Cardiac fibroblast (primary cell): ENCODE measurements around the gene VPS39.

Experiments
- DNase-seq, 2 donors: peaks; one replicate each; pipeline versions ENCODE4 v3.0.0 to v3.0.0-alpha.2; 2010; ENCODE audit warnings: low read depth in 2 of 2
- H3K4me3 ChIP-seq, 2 donors: replicated peaks in 1 of 2; 1 replicate in 1 of 2; 2 replicates in 1 of 2; pipeline ENCODE4 v1.5.1; 2011; ENCODE audit warnings: low read depth in 2 of 2, low read length in 2 of 2, mild to moderate bottlenecking in 2 of 2, moderate library complexity in 1 of 2
- TF ChIP-seq, protein P1 (sequence below): IDR thresholded peaks from one replicate; pipeline ENCODE4 v1.5.1; 2011; ENCODE audit warnings: low read depth, mild to moderate bottlenecking, low read length, inconsistent platforms

The VPS39 gene

DNA sequence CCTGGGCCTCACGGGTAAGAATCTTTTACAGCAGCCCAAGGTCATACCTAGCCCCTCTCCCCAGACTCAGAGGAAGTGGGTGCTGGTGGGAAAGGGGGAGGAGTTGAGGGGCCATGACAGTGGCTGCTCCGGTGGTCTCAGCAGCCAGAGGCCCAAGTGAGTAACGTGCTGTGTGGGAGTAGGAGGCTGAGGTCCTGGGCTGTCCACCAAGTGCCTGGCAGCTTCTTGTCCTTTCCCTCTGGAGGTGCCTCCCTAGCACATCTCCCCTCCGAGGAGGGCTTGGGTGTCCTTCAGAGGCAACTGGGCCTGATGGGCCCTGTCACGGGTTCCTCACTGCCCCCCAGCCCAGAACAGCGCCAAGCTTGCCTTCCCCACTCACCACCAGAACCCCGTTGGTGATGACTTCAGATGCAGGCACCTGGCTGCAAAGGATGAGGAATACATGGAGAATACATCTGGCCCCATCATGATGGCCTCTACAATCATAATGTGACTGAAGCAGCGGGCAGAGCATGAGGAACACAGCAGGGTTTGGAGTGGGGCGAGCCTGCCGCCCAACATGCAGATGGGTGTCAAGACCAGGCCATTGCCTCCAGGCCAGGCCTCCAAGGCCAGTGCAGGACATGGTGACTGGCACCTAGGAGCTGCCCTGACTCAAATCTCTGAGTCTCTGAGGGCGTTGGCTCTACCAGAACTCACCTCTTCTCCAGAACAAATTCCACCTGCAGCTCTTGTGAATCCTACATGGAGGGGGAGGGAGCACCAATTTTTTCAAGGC, 55.0 kb downstream of the VPS39 start:
- no peak for DNase-seq
- no peak overlapping the region for H3K4me3 ChIP-seq
- TF ChIP-seq, protein P1, sequence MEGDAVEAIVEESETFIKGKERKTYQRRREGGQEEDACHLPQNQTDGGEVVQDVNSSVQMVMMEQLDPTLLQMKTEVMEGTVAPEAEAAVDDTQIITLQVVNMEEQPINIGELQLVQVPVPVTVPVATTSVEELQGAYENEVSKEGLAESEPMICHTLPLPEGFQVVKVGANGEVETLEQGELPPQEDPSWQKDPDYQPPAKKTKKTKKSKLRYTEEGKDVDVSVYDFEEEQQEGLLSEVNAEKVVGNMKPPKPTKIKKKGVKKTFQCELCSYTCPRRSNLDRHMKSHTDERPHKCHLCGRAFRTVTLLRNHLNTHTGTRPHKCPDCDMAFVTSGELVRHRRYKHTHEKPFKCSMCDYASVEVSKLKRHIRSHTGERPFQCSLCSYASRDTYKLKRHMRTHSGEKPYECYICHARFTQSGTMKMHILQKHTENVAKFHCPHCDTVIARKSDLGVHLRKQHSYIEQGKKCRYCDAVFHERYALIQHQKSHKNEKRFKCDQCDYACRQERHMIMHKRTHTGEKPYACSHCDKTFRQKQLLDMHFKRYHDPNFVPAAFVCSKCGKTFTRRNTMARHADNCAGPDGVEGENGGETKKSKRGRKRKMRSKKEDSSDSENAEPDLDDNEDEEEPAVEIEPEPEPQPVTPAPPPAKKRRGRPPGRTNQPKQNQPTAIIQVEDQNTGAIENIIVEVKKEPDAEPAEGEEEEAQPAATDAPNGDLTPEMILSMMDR = no peak

DNA sequence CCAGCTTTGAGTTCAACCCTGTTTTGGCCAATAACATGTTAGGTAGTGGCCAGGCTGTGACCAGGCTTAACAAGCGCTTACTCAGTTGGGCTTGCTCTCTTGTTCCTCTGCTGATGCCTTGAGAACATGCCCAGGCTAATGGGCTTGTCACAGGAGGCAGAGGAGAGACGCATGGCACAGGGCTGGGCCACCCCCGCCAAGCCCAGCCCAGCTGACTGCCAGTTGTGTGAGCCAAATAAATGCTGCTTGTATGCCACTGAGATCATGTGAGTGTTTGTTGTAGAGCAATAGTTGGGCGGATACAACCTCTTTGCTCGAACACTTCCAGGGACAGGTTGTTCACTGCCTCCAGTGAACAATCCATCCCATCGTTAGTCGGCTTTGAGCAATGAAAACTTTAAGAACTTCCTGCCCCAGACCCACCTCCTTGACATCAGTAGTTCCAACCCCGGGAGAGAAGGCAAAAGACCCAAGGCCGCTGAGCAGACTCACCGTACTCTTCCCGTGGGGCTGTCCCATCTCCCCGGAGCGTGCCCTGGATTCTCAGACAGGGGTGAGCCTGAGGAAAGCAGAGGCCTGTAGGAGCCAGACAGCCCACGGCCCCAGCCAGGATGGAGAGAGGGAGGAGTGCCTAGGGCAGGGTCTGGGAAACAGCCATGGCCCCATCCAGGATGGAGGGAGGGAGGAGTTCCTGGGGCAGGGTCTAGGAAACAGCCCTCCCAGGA, 55.7 kb downstream of the VPS39 start:
- TF ChIP-seq, protein P1 = no peak
- peak in 1 of 2 donors; percentile 7 for DNase-seq
- no peak overlapping the region for H3K4me3 ChIP-seq

DNA sequence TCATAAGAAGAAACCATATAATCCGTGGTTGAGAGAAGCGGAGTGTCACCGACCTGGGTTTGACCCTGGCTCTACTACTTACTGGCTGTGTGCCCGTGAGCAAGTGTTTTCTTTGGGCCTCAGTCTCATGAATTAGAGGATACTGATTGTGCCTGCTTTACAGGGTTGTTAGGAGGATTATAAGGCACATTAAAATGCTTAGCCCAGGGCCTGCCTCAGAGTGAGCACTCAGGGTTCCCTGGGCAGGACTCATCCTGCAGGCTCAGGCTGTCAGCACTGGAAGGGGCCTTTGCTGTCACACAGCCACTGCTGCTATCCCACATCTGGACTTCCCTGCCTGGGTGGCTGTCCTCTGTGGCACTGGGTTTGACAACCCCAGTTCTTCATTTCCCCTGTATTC, 56.4 kb downstream of the VPS39 start:
- TF ChIP-seq, protein P1 = no peak
- DNase-seq = peak; percentile 14 to 15
- H3K4me3 ChIP-seq = no peak overlapping the region

DNA sequence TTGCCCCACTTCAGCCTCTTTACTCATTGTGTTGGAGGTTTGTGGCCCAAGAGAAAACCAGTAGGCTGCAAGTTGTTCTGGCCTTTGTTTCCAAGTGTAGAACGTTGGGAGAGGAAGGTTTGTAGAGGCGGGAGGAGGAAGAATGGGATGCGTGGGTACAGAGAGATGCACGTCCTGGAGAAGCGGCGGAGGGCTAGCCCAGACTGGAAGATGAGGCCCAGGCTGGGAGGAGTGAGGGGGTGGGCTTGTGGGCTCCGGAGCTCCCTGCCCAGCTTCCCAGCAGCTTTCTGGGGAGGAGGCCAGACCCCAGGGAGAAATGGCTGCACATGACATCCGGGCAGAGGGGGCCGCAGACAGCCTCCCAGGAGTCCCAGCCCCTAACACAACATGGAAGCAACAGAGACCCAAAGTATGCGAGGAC, 57.0 kb downstream of the VPS39 start:
- TF ChIP-seq, protein P1 = no peak
- H3K4me3 ChIP-seq = no peak overlapping the region
- DNase-seq = no peak

DNA sequence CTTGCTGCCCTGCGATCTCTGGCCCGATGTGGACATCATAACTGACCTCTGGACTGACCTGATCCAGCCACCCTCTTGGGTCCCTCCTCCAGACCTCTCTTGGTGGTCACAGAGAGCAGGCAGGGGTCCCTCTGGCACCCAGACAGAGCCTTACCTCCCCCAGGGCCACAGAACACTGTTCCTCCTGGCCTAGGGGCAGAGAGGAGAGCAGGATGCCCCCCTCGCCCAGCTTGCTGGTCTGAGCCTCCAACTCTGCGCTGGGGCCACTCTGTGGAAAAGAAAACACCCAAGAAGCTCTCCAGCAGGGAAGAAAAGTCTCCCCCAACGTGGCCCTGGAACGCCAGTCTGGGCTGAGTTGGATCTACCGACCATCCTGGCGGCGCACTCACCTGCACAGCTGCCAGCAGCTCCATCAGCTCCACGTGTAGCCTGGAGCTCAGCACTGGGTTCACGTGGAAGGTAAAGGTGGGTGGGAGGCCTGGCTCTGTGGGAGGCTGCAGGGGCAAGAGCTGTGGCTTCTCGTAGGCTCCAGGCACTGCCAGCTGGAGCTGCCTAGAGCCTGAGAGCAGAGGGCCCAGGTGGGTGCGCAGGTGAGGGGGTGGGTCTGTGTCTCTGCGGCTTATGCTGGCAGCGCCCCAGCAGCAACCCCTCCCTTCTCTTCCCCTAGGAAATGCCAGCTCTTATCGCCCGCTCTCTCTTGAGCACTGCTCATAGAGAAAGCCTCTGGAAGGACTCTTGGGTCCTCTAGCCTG, 57.7 kb downstream of the VPS39 start:
- TF ChIP-seq, protein P1 = no peak
- DNase-seq = no peak
- H3K4me3 ChIP-seq = no peak overlapping the region

DNA sequence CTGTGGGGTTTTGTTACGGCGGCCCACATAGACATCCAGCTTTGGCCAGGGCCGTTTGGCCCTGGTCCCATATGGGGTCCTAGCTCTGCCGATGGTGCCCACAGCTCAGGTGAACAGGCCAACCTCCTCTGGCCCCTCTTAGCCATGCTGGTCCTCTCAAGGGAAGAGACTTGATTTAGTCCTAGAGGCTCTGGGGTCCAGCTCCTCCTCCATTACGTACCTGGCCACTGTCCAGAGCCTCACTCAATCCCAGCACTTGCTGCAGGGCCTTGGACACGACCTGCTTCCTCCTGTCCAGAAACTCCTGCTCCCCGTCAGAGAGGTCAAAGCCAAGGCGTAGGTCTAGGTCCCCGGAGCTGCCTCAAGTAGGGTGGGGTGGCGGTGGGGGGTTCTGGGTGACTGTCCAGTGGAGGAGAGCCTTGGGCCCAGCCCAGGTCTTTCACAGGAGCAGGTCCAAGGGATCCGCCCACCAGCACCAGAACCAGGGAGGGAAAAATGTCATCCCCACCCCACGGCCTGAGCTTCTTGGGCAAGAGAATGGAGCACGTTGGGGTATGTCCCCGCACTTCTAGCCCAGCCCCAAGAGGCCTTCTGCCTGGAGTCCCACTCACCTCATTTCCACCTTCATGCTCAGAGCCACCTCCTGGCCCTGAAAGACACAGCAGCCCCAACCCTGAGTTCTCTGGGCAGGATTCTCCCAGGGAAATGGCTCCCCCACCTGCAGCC, 58.4 kb downstream of the VPS39 start:
- no peak overlapping the region for H3K4me3 ChIP-seq
- TF ChIP-seq, protein P1 = no peak
- DNase-seq = no peak
